ENCODE measurements around the gene LDLRAD4.

LDLRAD4 gene

GRCh38 chr18:13559754-13560153, 341.2 kb downstream of the LDLRAD4 start:
- FAIRE-seq, result no peak

GRCh38 chr18:13560306-13560705, 341.7 kb downstream of the LDLRAD4 start:
- TF ChIP-seq PAX5 (IDR thresholded peaks at IDR 0.05; ENCODE audit: insufficient read depth, low read length, severe bottlenecking), result no peak
- TF ChIP-seq SPI1 (IDR thresholded peaks at IDR 0.05; ENCODE audit: low read depth, low read length), result no peak
- TF ChIP-seq POU2F2 (IDR thresholded peaks at IDR 0.05; ENCODE audit: low read depth, low read length), result no peak
- no peak for TF ChIP-seq POLR2A (IDR thresholded peaks at IDR 0.05; ENCODE audit: low read depth, low read length)
- TF ChIP-seq POLR2AphosphoS5 (IDR thresholded peaks at IDR 0.05; ENCODE audit: low read depth, low read length), result no peak
- no peak for TF ChIP-seq TAF1 (IDR thresholded peaks at IDR 0.05; ENCODE audit: low read depth, low read length)
- no peak for DNase-seq (ENCODE audit: insufficient read length, low spot score)
- FAIRE-seq, result no peak

More at GRCh38 chr18:13559754-13560153, 341.2 kb downstream of the LDLRAD4 start:
- TF ChIP-seq SPI1 (IDR thresholded peaks at IDR 0.05; ENCODE audit: low read depth, low read length) (no peak), TAF1 (IDR thresholded peaks at IDR 0.05; ENCODE audit: low read depth, low read length) (no peak), PAX5 (IDR thresholded peaks at IDR 0.05; ENCODE audit: insufficient read depth, low read length, severe bottlenecking) (no peak), POLR2A (IDR thresholded peaks at IDR 0.05; ENCODE audit: low read depth, low read length) (no peak), POU2F2 (IDR thresholded peaks at IDR 0.05; ENCODE audit: low read depth, low read length) (no peak), POLR2AphosphoS5 (IDR thresholded peaks at IDR 0.05; ENCODE audit: low read depth, low read length) (no peak)
- no peak for DNase-seq (ENCODE audit: insufficient read length, low spot score)

GRCh38 chr18:13562494-13563029, 344.0 kb downstream of the LDLRAD4 start:
- peak; percentile 56 for DNase-seq (ENCODE audit: insufficient read length, low spot score)
- peak; percentile 93 for FAIRE-seq
- TF ChIP-seq SPI1 (IDR thresholded peaks at IDR 0.05; ENCODE audit: low read depth, low read length) (peak; percentile 65), TAF1 (IDR thresholded peaks at IDR 0.05; ENCODE audit: low read depth, low read length) (peak; percentile 53; the same call in 1 of the 2 replicates), POLR2AphosphoS5 (IDR thresholded peaks at IDR 0.05; ENCODE audit: low read depth, low read length) (peak; percentile 64), PAX5 (IDR thresholded peaks at IDR 0.05; ENCODE audit: insufficient read depth, low read length, severe bottlenecking) (no peak), POU2F2 (IDR thresholded peaks at IDR 0.05; ENCODE audit: low read depth, low read length) (peak; percentile 70), POLR2A (IDR thresholded peaks at IDR 0.05; ENCODE audit: low read depth, low read length) (peak; percentile 55; the same call in 1 of the 2 replicates)

- DNase-seq (ENCODE audit: insufficient read length, low spot score) (no peak), FAIRE-seq (peak; percentile 90)
- no peak for TF ChIP-seq PAX5 (IDR thresholded peaks at IDR 0.05; ENCODE audit: insufficient read depth, low read length, severe bottlenecking)
- peak; percentile 84 for TF ChIP-seq SPI1 (IDR thresholded peaks at IDR 0.05; ENCODE audit: low read depth, low read length)
- 0 out of 2 replicates have a peak, but pooled peaks have one; percentile 18 for TF ChIP-seq POLR2A (IDR thresholded peaks at IDR 0.05; ENCODE audit: low read depth, low read length)
- TF ChIP-seq TAF1 (IDR thresholded peaks at IDR 0.05; ENCODE audit: low read depth, low read length), result 0 out of 2 replicates have a peak, but pooled peaks have one; percentile 25
- TF ChIP-seq POU2F2 (IDR thresholded peaks at IDR 0.05; ENCODE audit: low read depth, low read length), result no peak
- TF ChIP-seq POLR2AphosphoS5 (IDR thresholded peaks at IDR 0.05; ENCODE audit: low read depth, low read length), result no peak; the same call in none of the 2 replicates
Measured at GRCh38 chr18:13563390-13563805, 344.8 kb downstream of the LDLRAD4 start.

- DNase-seq (ENCODE audit: insufficient read length, low spot score) (no peak), FAIRE-seq (no peak)
- TF ChIP-seq SPI1 (IDR thresholded peaks at IDR 0.05; ENCODE audit: low read depth, low read length) (no peak), PAX5 (IDR thresholded peaks at IDR 0.05; ENCODE audit: insufficient read depth, low read length, severe bottlenecking) (no peak), TAF1 (IDR thresholded peaks at IDR 0.05; ENCODE audit: low read depth, low read length) (no peak), POLR2A (IDR thresholded peaks at IDR 0.05; ENCODE audit: low read depth, low read length) (no peak)
Measured at GRCh38 chr18:13564579-13564978, 346.0 kb downstream of the LDLRAD4 start.

GRCh38 chr18:13565228-13565627, 346.7 kb downstream of the LDLRAD4 start:
- FAIRE-seq (no peak), DNase-seq (ENCODE audit: insufficient read length, low spot score) (no peak)
- no peak for TF ChIP-seq POLR2AphosphoS5 (IDR thresholded peaks at IDR 0.05; ENCODE audit: low read depth, low read length)
- no peak for TF ChIP-seq SPI1 (IDR thresholded peaks at IDR 0.05; ENCODE audit: low read depth, low read length)
- no peak for TF ChIP-seq TAF1 (IDR thresholded peaks at IDR 0.05; ENCODE audit: low read depth, low read length)
- TF ChIP-seq PAX5 (IDR thresholded peaks at IDR 0.05; ENCODE audit: insufficient read depth, low read length, severe bottlenecking), result no peak
- TF ChIP-seq POU2F2 (IDR thresholded peaks at IDR 0.05; ENCODE audit: low read depth, low read length), result no peak
- no peak for TF ChIP-seq POLR2A (IDR thresholded peaks at IDR 0.05; ENCODE audit: low read depth, low read length)

GRCh38 chr18:13566941-13567746, 348.6 kb downstream of the LDLRAD4 start:
- peak; percentile 35 for DNase-seq (ENCODE audit: insufficient read length, low spot score)
- peak; percentile 95 for FAIRE-seq
- peak; percentile 94 for TF ChIP-seq POU2F2 (IDR thresholded peaks at IDR 0.05; ENCODE audit: low read depth, low read length)
- TF ChIP-seq SPI1 (IDR thresholded peaks at IDR 0.05; ENCODE audit: low read depth, low read length), result peak; percentile 73
- peak; percentile 96 for TF ChIP-seq POLR2A (IDR thresholded peaks at IDR 0.05; ENCODE audit: low read depth, low read length)
- peak; percentile 96 for TF ChIP-seq POLR2AphosphoS5 (IDR thresholded peaks at IDR 0.05; ENCODE audit: low read depth, low read length)
- no peak for TF ChIP-seq PAX5 (IDR thresholded peaks at IDR 0.05; ENCODE audit: insufficient read depth, low read length, severe bottlenecking)
- TF ChIP-seq TAF1 (IDR thresholded peaks at IDR 0.05; ENCODE audit: low read depth, low read length), result peak; percentile 80

GRCh38 chr18:13568443-13569392, 350.2 kb downstream of the LDLRAD4 start:
- peak; percentile 88 for FAIRE-seq

More at GRCh38 chr18:13568443-13569392, 350.2 kb downstream of the LDLRAD4 start:
- TF ChIP-seq POLR2AphosphoS5 (IDR thresholded peaks at IDR 0.05; ENCODE audit: low read depth, low read length) (no peak), PAX5 (IDR thresholded peaks at IDR 0.05; ENCODE audit: insufficient read depth, low read length, severe bottlenecking) (no peak), POU2F2 (IDR thresholded peaks at IDR 0.05; ENCODE audit: low read depth, low read length) (no peak; the same call in none of the 2 replicates), TAF1 (IDR thresholded peaks at IDR 0.05; ENCODE audit: low read depth, low read length) (no peak), SPI1 (IDR thresholded peaks at IDR 0.05; ENCODE audit: low read depth, low read length) (no peak), POLR2A (IDR thresholded peaks at IDR 0.05; ENCODE audit: low read depth, low read length) (no peak; the same call in 1 of the 2 replicates)
- no peak for DNase-seq (ENCODE audit: insufficient read length, low spot score)

Data from GM12891 (cell line).